OCI-LY1 (cell line): ENCODE measurements around the gene VTI1A.

Experiments
- H2AFZ ChIP-seq: fragments of 200-600 bp; sonication (generic), shearing (Covaris generic); 2 replicates; pipeline ENCODE4 v1.6.0; 2014; ENCODE audit warnings: antibody characterized with exemption, mild to moderate bottlenecking, low read length
- H3F3A ChIP-seq: fragments of 200-600 bp; sonication (generic), shearing (Covaris generic); 2 replicates; pipeline ENCODE4 v1.6.0; 2014; ENCODE audit warnings: mild to moderate bottlenecking, antibody characterized with exemption, low read length, moderate library complexity; ENCODE audit not compliant: insufficient read depth
- H3K27ac ChIP-seq: fragments of 200-600 bp; sonication (generic); 2 replicates; pipeline ENCODE4 v1.5.1; 2014; ENCODE audit warnings: low read length, mixed run types, mild to moderate bottlenecking, low read depth; ENCODE audit not compliant: poor library complexity, severe bottlenecking
- H3K27me3 ChIP-seq: fragments of 200-600 bp; sonication (generic); 2 replicates; pipeline ENCODE4 v1.6.0; 2014; ENCODE audit warnings: antibody characterized with exemption, mild to moderate bottlenecking, low read length, moderate library complexity; ENCODE audit not compliant: insufficient read depth
- H3K36me3 ChIP-seq: fragments of 200-600 bp; sonication (generic); 2 replicates; pipeline ENCODE4 v1.6.1; 2014; ENCODE audit warnings: mild to moderate bottlenecking, antibody characterized with exemption, low read length, moderate library complexity, mixed read lengths; ENCODE audit not compliant: insufficient read depth
- H3K4me1 ChIP-seq: fragments of 200-600 bp; sonication (generic); 2 replicates; pipeline ENCODE4 v1.5.1; 2014; ENCODE audit warnings: mild to moderate bottlenecking, low read length, moderate library complexity; ENCODE audit not compliant: insufficient read depth, severe bottlenecking
- H3K4me2 ChIP-seq: fragments of 200-600 bp; sonication (generic), shearing (Covaris generic); 2 replicates; pipeline ENCODE4 v1.6.1; 2014; ENCODE audit warnings: low read length
- H3K4me3 ChIP-seq: fragments of 200-600 bp; sonication (generic); 2 replicates; pipeline ENCODE4 v1.5.1; 2014; ENCODE audit warnings: low read length, low read depth, mild to moderate bottlenecking, mixed read lengths; ENCODE audit not compliant: poor library complexity, severe bottlenecking
- H3K79me2 ChIP-seq: fragments of 200-600 bp; shearing (Covaris generic); 2 replicates; pipeline ENCODE4 v1.6.1; 2016; ENCODE audit warnings: mixed run types, low read length, mixed read lengths; ENCODE audit not compliant: insufficient read depth
- H3K9ac ChIP-seq: fragments of 200-600 bp; sonication (generic), shearing (Covaris generic); 2 replicates; pipeline ENCODE4 v1.6.1; 2014; ENCODE audit warnings: mild to moderate bottlenecking, low read length, mixed read lengths
- H3K9me2 ChIP-seq: fragments of 200-600 bp; sonication (generic), shearing (Covaris generic); 2 replicates; pipeline ENCODE4 v1.6.1; 2014; ENCODE audit warnings: low read depth, mild to moderate bottlenecking, low read length, mixed read lengths
- H3K9me3 ChIP-seq: fragments of 200-600 bp; shearing (Covaris generic); 2 replicates; pipeline ENCODE4 v1.6.1; 2014; ENCODE audit warnings: low read length, mixed read lengths
- H4K20me1 ChIP-seq: fragments of 200-600 bp; sonication (generic), shearing (Covaris generic); 2 replicates; pipeline ENCODE4 v1.6.0; 2016; ENCODE audit warnings: mild to moderate bottlenecking, low read length; ENCODE audit not compliant: insufficient read depth
- CTCF ChIP-seq: fragments of 200-600 bp; sonication (generic), shearing (Covaris generic); IDR thresholded peaks from 2 replicates; pipeline ENCODE4 v1.5.1; 2017; ENCODE audit warnings: mild to moderate bottlenecking, antibody characterized with exemption, low read length, moderate library complexity, mixed read lengths
- EZH2 ChIP-seq: fragments of 200-600 bp; sonication (generic), shearing (Covaris generic); IDR thresholded peaks from 2 replicates; pipeline ENCODE4 v1.8.0; 2017; ENCODE audit warnings: borderline replicate concordance, mixed run types, mild to moderate bottlenecking, antibody characterized with exemption, low read length, moderate library complexity, mixed read lengths

Gene VTI1A

GRCh38 chr10:112756235-112756527, 309.2 kb downstream of the VTI1A start:
- no peaks in the 10 kb centered on the region for H3F3A ChIP-seq
- H3K79me2 ChIP-seq = no peaks in the 10 kb centered on the region
- H3K9ac ChIP-seq = no peak overlapping the region
- TF ChIP-seq EZH2 (no peak), CTCF (no peak)
- H3K27ac ChIP-seq = no peak overlapping the region
- H3K4me1 ChIP-seq = no peaks in the 10 kb centered on the region
- no peaks in the 10 kb centered on the region for H4K20me1 ChIP-seq
- H3K36me3 ChIP-seq = no peaks in the 10 kb centered on the region
- H3K4me3 ChIP-seq = no peak overlapping the region
- no peaks in the 10 kb centered on the region for H3K9me3 ChIP-seq
- H3K4me2 ChIP-seq = no peak overlapping the region
- H3K27me3 ChIP-seq = no peaks in the 10 kb centered on the region
- H3K9me2 ChIP-seq = no peaks in the 10 kb centered on the region
- H2AFZ ChIP-seq = no peak overlapping the region

GRCh38 chr10:112758961-112759360, 311.9 kb downstream of the VTI1A start:
- Histone ChIP-seq H3K9me2 (no peaks in the 10 kb centered on the region), H3K4me1 (no peaks in the 10 kb centered on the region), H3K9me3 (no peaks in the 10 kb centered on the region), H3K4me2 (no peak overlapping the region), H3F3A (no peaks in the 10 kb centered on the region), H3K27me3 (no peaks in the 10 kb centered on the region), H3K4me3 (no peak overlapping the region), H3K9ac (no peak overlapping the region), H3K36me3 (no peaks in the 10 kb centered on the region), H3K27ac (no peak overlapping the region), H2AFZ (no peak overlapping the region), H4K20me1 (no peaks in the 10 kb centered on the region), H3K79me2 (no peaks in the 10 kb centered on the region)
- no peak for TF ChIP-seq EZH2
- no peak for TF ChIP-seq CTCF

- Histone ChIP-seq H2AFZ (no peak overlapping the region), H3K4me2 (no peak overlapping the region), H4K20me1 (no peaks in the 10 kb centered on the region), H3K9ac (no peak overlapping the region), H3K79me2 (no peaks in the 10 kb centered on the region), H3K9me2 (no peaks in the 10 kb centered on the region), H3K4me3 (no peak overlapping the region), H3K27ac (no peak overlapping the region), H3K9me3 (no peaks in the 10 kb centered on the region), H3K36me3 (no peaks in the 10 kb centered on the region), H3F3A (no peaks in the 10 kb centered on the region), H3K27me3 (no peaks in the 10 kb centered on the region), H3K4me1 (no peaks in the 10 kb centered on the region)
- TF ChIP-seq EZH2 = no peak
- TF ChIP-seq CTCF = no peak
These were observed 312.5 kb downstream of the VTI1A start for GRCh38 chr10:112759496-112759895.
